ENCODE results near the gene RPS8.
"Not testable (repeated sequence)": the region's sequence is repeated elsewhere in the genome, so short reads cannot be mapped to it uniquely, and the experiment has no call there.

The RPS8 gene

DNA sequence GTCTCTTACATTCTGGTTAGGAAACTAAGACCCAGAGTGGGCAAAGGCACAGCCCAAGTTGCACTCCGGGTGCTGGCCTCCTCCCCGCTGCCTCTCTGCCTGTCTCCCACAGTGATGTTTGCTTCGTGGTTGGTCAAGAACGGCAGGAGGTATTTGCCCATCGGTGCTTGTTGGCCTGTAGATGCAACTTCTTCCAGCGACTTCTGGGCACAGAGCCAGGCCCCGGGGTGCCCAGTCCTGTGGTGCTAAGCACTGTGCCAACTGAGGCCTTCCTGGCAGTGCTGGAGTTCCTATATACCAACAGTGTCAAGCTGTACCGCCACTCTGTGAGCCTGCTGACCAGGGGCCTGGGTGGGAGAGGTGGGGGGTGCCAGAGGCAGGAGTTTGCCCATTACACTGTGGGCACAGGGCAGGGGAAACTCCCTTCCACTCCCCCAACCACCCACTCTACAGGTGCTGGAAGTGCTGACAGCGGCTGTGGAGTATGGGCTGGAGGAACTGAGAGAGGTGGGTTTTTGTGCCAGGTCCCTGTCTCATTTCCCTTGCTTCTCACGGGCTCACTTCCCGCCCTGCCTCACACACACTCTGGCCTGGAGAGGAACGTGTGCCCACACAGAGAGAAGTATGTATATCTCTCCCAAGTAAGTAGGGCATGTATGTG lies 34.9 kb downstream of the RPS8 start:
- DNase-seq (ENCODE audit: insufficient read length, low spot score) (no peak), FAIRE-seq (no peak)
- TF ChIP-seq, protein P1, sequence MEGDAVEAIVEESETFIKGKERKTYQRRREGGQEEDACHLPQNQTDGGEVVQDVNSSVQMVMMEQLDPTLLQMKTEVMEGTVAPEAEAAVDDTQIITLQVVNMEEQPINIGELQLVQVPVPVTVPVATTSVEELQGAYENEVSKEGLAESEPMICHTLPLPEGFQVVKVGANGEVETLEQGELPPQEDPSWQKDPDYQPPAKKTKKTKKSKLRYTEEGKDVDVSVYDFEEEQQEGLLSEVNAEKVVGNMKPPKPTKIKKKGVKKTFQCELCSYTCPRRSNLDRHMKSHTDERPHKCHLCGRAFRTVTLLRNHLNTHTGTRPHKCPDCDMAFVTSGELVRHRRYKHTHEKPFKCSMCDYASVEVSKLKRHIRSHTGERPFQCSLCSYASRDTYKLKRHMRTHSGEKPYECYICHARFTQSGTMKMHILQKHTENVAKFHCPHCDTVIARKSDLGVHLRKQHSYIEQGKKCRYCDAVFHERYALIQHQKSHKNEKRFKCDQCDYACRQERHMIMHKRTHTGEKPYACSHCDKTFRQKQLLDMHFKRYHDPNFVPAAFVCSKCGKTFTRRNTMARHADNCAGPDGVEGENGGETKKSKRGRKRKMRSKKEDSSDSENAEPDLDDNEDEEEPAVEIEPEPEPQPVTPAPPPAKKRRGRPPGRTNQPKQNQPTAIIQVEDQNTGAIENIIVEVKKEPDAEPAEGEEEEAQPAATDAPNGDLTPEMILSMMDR (IDR thresholded peaks at IDR 0.05; ENCODE audit: insufficient read depth, missing control alignments): no peak

DNA sequence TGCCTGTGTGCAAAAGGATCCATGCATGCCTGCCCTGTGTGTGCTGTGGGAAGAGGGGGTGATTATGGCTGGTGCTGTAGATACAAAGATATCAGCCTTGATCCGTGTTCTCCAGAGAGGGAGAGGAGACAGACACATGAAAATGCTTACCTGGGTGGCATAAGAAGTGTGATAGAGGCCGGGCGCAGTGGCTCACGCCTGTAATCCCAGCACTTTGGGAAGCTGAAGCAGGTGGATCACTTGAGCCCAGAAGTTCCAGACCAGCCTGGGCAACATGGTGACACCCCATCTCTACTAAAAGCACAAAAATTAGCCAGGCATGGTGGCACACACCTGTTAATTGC lies 35.4 kb downstream of the RPS8 start:
- DNase-seq (ENCODE audit: insufficient read length, low spot score); FAIRE-seq: not testable (repeated sequence)

DNA sequence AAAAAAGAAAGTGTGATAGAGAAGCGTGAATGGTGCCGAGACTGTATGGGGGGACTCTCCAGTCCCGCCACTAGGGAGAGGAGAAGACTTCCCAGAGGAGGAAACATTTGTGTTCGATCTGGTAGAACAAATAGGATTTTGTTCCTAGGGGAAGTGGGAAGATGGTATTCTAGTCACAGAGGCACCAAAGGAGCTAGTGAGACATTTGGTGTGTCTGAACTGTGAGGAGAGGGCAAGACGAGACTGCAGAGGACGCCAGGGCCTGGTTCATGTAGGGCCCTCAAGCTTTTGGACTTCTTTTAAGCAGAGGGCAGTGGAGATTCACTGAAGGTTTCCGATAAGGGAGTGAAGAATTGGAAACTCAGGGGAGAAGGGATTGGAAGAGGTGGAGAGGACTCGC lies 35.9 kb downstream of the RPS8 start:
- FAIRE-seq: no peak
- TF ChIP-seq, protein P1 (IDR thresholded peaks at IDR 0.05; ENCODE audit: insufficient read depth, missing control alignments): no peak
- DNase-seq (ENCODE audit: insufficient read length, low spot score): no peak

DNA sequence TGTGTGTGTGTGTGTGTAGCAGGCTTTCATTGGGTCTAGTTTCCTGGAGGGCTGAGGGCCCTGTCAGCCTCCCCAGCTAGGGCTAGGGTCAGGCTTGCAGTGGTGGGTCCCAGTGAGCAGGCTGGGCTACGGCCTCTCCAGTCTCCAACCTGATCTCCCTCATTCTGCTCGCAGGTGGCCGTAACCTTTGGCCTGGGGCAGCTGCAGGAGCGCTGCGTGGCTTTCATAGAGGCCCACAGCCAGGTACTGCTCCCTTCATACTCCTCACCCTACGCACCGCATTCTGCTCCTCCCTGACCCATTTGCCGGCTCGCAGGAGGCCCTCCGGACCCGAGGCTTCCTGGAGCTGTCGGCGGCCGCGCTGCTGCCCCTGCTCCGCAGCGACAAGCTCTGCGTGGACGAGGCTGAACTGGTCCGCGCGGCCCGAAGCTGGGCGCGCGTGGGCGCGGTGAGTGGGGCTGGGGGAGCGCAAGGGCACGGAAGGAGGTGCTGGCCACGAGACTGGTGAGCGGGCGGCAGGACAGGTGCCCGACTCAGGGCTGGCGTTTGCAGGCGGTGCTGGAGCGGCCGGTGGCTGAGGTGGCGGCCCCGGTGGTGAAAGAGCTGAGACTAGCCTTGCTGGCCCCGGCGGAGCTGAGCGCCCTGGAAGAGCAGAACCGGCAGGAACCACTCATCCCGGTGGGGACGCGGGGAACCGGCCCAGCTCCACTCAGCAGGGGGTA lies 37.6 kb downstream of the RPS8 start:
- TF ChIP-seq, protein P1 (IDR thresholded peaks at IDR 0.05; ENCODE audit: insufficient read depth, missing control alignments): no peak
- DNase-seq (ENCODE audit: insufficient read length, low spot score): no peak
- FAIRE-seq: no peak

DNA sequence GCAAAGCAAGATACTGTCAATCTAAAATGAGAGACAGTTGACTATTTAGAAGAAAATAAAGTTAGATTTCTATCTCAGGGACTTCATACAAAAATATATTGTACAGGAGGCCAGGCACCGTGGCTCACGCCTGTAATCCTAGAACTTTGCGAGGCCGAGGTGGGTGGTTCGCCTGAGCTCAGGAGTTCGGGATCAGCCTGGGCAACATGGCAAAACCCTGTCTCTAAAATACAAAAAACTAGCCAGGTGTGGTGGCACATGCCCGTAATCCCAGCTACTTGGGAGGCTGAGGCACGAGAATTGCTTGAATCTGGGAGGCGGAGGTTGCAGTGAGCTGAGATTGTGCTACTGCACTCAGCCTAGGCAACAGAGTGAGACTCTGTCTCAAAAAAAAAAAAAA lies 40.6 kb downstream of the RPS8 start:
- not testable (repeated sequence) for DNase-seq (ENCODE audit: insufficient read length, low spot score); FAIRE-seq

DNA sequence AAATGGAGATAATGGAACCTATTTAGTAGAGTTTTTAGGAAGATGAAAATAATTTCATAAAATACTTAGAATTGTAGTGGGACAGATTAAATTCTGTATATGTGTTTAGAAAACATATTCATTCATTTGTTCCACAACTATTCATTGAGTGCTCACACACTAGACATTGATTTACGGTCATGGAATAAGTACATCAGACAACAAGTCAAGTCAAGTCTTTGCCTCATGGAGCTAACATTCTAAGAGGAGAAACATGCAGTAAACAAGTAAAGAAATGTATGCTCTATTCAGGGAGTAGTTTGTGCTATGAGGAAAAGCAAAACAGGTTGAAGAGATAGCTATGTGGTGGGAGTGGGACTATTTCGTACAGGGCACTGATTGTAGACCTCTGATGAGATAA lies 42.0 kb downstream of the RPS8 start:
- FAIRE-seq (no peak), DNase-seq (ENCODE audit: insufficient read length, low spot score) (no peak)
- TF ChIP-seq, protein P1 (IDR thresholded peaks at IDR 0.05; ENCODE audit: insufficient read depth, missing control alignments): no peak

DNA sequence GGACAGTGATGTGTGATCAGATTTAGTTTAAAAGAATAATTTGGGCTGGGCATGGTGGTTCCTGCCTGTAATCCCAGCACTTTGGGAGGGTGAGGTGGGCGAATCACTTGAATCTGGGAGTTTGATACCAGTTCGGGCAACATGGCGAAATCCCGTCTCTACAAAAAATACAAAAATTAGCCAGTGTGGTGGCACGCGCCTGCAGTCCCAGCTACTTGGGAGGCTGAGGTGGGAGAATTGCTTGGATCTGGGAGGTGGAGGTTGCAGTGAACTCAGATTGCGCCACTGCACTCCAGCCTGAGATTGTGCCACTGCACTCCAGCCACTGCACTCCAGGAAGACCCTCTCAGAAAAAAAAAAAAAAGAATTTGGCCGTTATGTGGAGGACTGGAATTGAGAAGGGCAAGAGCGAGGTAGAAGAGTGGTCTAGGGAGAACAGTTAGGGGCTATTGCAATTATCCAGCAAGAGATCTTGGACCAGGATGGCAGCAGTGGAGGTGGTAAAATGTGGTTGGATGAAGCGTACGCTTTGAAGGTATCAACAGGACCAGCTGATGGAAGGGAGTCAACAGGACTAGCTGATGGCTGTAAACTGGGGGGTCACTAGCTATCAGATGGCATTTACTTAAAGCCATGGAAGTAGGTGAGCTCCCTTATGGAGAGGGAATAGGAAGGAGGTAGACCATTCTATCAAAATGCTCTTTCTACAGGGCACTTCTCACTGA lies 42.6 kb downstream of the RPS8 start:
- DNase-seq (ENCODE audit: insufficient read length, low spot score) (no peak), FAIRE-seq (no peak)

More for the DNA sequence above, 42.6 kb downstream of the RPS8 start:
- TF ChIP-seq, protein P1 (IDR thresholded peaks at IDR 0.05; ENCODE audit: insufficient read depth, missing control alignments): no peak
